Esophagus muscularis mucosa (tissue), 3 donors: ENCODE results near the gene FBXW12.

Source experiments
- CTCF ChIP-seq, 3 experiments: fragments of 200-600 bp in 2 of 3; fragments of 450-650 bp in 1 of 3; sonication (generic) in 2 of 3; IDR thresholded peaks; one replicate each; pipeline ENCODE4 v1.5.1; 2017 to 2019; ENCODE audit warnings: antibody characterized with exemption in 3 of 3, mild to moderate bottlenecking in 2 of 3, moderate library complexity in 1 of 3
- POLR2A ChIP-seq: fragments of 450-650 bp; IDR thresholded peaks from one replicate; pipeline ENCODE4 v1.6.1; 2017; ENCODE audit warnings: antibody characterized with exemption, moderate library complexity, mild to moderate bottlenecking, low read depth
- POLR2AphosphoS5 ChIP-seq, 2 donors: sonication (generic); formaldehyde crosslinking; IDR thresholded peaks; one replicate each; pipeline ENCODE4 v1.6.1; 2017; ENCODE audit warnings: antibody characterized with exemption in 2 of 2

GRCh38 chr3:48437812-48438211 lies 65.8 kb downstream of the FBXW12 start:
- TF ChIP-seq POLR2A (no peak), POLR2AphosphoS5 (IDR thresholded peaks at IDR 0.05) (no peak), CTCF (IDR thresholded peaks at IDR 0.05) (no peak)
